ENCODE data around the gene RALB. TPM values are rescaled to one million over a fixed set of nuclear protein-coding genes. Genes with fewer than 3 reads are reported as not detected.

The RALB gene
- total RNA-seq, 2 experiments from 2014 or later: 3.1 to 3.6 TPM

DNA sequence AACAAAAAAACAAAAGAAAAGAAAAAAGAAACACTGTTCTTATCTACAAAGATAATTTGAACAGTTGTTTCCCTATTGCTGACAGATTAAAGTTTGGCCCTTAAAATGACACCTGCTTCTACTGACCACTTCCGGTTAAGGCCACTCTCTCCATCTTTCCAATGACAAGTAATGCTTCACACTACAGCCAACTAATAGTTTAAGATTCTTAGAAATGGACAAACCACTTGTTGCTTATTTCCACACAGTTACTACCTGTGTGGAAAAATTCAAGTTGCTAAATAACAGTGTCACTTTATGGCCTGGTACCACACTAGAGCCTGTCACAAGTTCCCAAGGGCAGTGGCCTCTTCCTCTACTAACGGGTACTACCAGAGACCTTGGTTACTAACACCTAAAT, 31.9 kb upstream of the RALB start:
- DNase-seq (no peak), ATAC-seq (ENCODE audit: poor library complexity) (no peak)
- Mint-ChIP-seq H3K9me3 (peaks cover 4% of the 10 kb centered on the region), H3K4me1 (ENCODE audit: low read depth) (peaks cover 43% of the 10 kb centered on the region), H3K27me3 (no peaks in the 10 kb centered on the region), H3K36me3 (ENCODE audit: low read depth) (peaks cover 47% of the 10 kb centered on the region), H3K27ac (peak overlapping the region; percentile 87), H3K4me3 (peak overlapping the region; percentile 87)
- TF ChIP-seq, protein P1, sequence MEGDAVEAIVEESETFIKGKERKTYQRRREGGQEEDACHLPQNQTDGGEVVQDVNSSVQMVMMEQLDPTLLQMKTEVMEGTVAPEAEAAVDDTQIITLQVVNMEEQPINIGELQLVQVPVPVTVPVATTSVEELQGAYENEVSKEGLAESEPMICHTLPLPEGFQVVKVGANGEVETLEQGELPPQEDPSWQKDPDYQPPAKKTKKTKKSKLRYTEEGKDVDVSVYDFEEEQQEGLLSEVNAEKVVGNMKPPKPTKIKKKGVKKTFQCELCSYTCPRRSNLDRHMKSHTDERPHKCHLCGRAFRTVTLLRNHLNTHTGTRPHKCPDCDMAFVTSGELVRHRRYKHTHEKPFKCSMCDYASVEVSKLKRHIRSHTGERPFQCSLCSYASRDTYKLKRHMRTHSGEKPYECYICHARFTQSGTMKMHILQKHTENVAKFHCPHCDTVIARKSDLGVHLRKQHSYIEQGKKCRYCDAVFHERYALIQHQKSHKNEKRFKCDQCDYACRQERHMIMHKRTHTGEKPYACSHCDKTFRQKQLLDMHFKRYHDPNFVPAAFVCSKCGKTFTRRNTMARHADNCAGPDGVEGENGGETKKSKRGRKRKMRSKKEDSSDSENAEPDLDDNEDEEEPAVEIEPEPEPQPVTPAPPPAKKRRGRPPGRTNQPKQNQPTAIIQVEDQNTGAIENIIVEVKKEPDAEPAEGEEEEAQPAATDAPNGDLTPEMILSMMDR (IDR thresholded peaks at IDR 0.05): no peak
- POLR2A ChIA-PET: no interaction called here
- no peaks in the 10 kb centered on the region for H3K27me3 ChIP-seq (ENCODE audit: control insufficient read depth in 1 of 2, insufficient read depth in 2 of 2, low read length in 2 of 2)
- peaks cover 0 to 18% of the 10 kb centered on the region in 2 experiments for H3K9me3 ChIP-seq (ENCODE audit: control insufficient read depth in 1 of 2, insufficient read depth in 1 of 2, low read length in 2 of 2)
- intact Hi-C loops (cut with DNase I, micrococcal nuclease): loop anchor here in 1 of 2 experiments (2.0 to 5.0 kb wide), 3 partner anchors 40 to 853 kb away; partner anchors contain the start of genes C2orf76 and DBI
- no peak overlapping the region for H3K27ac ChIP-seq (ENCODE audit: low read depth in 1 of 2, low read length in 2 of 2)
- peaks cover 28% of the 10 kb centered on the region for H3K4me1 ChIP-seq (ENCODE audit: insufficient read depth, low read length)
- H3K36me3 ChIP-seq (ENCODE audit: insufficient read depth, low read length): peaks cover 7% of the 10 kb centered on the region
- CTCF ChIA-PET: no interaction called here
- no peak overlapping the region for H3K4me3 ChIP-seq (ENCODE audit: low read length)

- H3K27me3 ChIP-seq (ENCODE audit: control insufficient read depth in 1 of 2, insufficient read depth in 2 of 2, low read length in 2 of 2): no peaks in the 10 kb centered on the region
- peaks cover 45% of the 10 kb centered on the region for H3K36me3 Mint-ChIP-seq (ENCODE audit: low read depth)
- H3K27ac ChIP-seq (ENCODE audit: low read depth in 1 of 2, low read length in 2 of 2): no peak overlapping the region
- DNase-seq: no peak
- peaks cover 48% of the 10 kb centered on the region for H3K4me1 Mint-ChIP-seq (ENCODE audit: low read depth)
- H3K4me3 Mint-ChIP-seq: peak overlapping the region; percentile 87
- no peaks in the 10 kb centered on the region for H3K27me3 Mint-ChIP-seq
- no peak for ATAC-seq (ENCODE audit: poor library complexity)
- peaks cover 26% of the 10 kb centered on the region for H3K4me1 ChIP-seq (ENCODE audit: insufficient read depth, low read length)
- peaks cover 0 to 10% of the 10 kb centered on the region in 2 experiments for H3K9me3 ChIP-seq (ENCODE audit: control insufficient read depth in 1 of 2, insufficient read depth in 1 of 2, low read length in 2 of 2)
- no peak overlapping the region for H3K4me3 ChIP-seq (ENCODE audit: low read length)
- CTCF ChIA-PET: interaction anchor here (1.7 kb wide), 1 partner anchor 10 kb away, joined by 3 read pairs; no protein-coding TSS in a partner anchor
- peaks cover 7% of the 10 kb centered on the region for H3K36me3 ChIP-seq (ENCODE audit: insufficient read depth, low read length)
- peak overlapping the region; percentile 87 for H3K27ac Mint-ChIP-seq
- TF ChIP-seq, protein P1 (IDR thresholded peaks at IDR 0.05): no peak
- POLR2A ChIA-PET: interaction anchor here (0.7 to 3.7 kb wide), 4 partner anchors 11 to 543 kb away, joined by 3 to 32 read pairs (median 22); partner anchors contain the start of genes RALB and TMEM177
- intact Hi-C loops (cut with DNase I, micrococcal nuclease): loop anchor here in 1 of 2 experiments (2.0 to 5.0 kb wide), 3 partner anchors 41 to 854 kb away; partner anchors contain the start of genes C2orf76 and DBI
- H3K9me3 Mint-ChIP-seq: peaks cover 3% of the 10 kb centered on the region
These were observed 31.0 kb upstream of the RALB start for GRCh38 chr2:120221616-120222015.

DNA sequence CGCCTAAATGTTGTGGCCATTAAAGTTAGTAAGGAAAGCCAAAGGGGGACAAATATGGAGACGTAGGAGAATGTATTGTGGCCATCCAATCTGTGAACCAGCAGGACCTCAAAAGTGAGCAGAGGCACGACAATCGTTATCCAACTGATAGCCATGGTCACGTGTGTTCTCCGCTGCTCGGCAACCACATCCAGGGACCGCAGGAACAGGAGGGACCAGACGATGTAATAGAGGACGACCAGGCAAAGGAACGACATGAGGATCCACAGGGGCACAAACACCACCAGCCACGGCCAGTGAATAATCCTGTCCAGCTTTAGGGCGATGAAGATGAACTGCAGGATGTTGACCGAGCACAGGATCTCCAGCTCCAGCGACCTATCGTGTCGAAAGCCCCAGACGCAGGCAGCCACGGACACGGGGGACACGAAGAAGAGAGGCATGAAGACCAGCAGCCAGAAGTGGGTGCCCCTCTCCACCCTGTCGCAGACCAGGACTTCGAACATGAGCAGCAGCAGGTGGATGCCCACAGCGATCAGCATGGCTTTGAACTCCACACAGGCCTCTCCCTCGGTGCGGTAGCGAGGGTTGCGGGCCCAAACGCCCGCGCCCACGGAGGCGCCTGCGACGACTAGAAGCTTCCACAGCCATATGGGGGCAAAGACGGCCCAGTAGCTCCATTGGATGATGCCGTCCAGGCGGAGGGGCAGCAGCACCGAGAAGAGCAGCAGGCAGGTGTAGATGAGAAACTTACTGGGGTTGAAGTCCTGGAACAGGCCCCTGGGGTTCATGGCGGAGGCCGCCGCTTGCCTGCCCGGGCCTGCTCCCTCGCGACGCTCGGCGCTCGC, 30.2 kb upstream of the RALB start:
- Histone ChIP-seq H3K4me1 (ENCODE audit: insufficient read depth, low read length) (peaks cover 31% of the 10 kb centered on the region), H3K36me3 (ENCODE audit: insufficient read depth, low read length) (peaks cover 7% of the 10 kb centered on the region), H3K9me3 (ENCODE audit: control insufficient read depth in 1 of 2, insufficient read depth in 1 of 2, low read length in 2 of 2) (peaks cover 0 to 10% of the 10 kb centered on the region in 2 experiments), H3K4me3 (ENCODE audit: low read length) (peak overlapping the region; percentile 24), H3K27ac (ENCODE audit: low read depth in 1 of 2, low read length in 2 of 2) (peak overlapping the region in 1 of 2 donors; percentile 85), H3K27me3 (ENCODE audit: control insufficient read depth in 1 of 2, insufficient read depth in 2 of 2, low read length in 2 of 2) (no peaks in the 10 kb centered on the region)
- DNase-seq: no peak
- no peaks in the 10 kb centered on the region for H3K9me3 Mint-ChIP-seq
- intact Hi-C loops (cut with DNase I, micrococcal nuclease): loop anchor here (1.0 to 5.0 kb wide), 3 partner anchors 30 to 855 kb away; partner anchors contain the start of genes RALB (in 2 of the 2), C2orf76 (in 1 of the 2) and DBI (in 1 of the 2)
- H3K36me3 Mint-ChIP-seq (ENCODE audit: low read depth): peaks cover 40% of the 10 kb centered on the region
- no peaks in the 10 kb centered on the region for H3K27me3 Mint-ChIP-seq
- peaks cover 51% of the 10 kb centered on the region for H3K4me1 Mint-ChIP-seq (ENCODE audit: low read depth)
- no peak for ATAC-seq (ENCODE audit: poor library complexity)
- TF ChIP-seq, protein P1 (IDR thresholded peaks at IDR 0.05): no peak
- H3K27ac Mint-ChIP-seq: peak overlapping the region; percentile 87
- ChIA-PET POLR2A (interaction anchor here (0.7 to 3.7 kb wide), 13 partner anchors 8 to 544 kb away, joined by 3 to 32 read pairs (median 4); partner anchors contain the start of genes EPB41L5, PTPN4, RALB and TMEM177), CTCF (interaction anchor here (1.1 to 1.7 kb wide), 4 partner anchors 10 to 91 kb away, joined by 3 to 4 read pairs (median 3); no protein-coding TSS in a partner anchor)
- H3K4me3 Mint-ChIP-seq: peak overlapping the region; percentile 87

Measured in CD4-positive, alpha-beta T cell (primary cell).